ENCODE results near the gene BIN2. TPM values are rescaled to one million over a fixed set of nuclear protein-coding genes. Genes with fewer than 3 reads are reported as not detected.

BIN2 gene
- total RNA-seq, 4 donors from 2014 or later: 0.68 to 1.9 (median 1.3) TPM

GRCh38 chr12:51270067-51270950, 53.7 kb downstream of the BIN2 start, which contains the start of gene SMAGP:
Gene SMAGP, minus strand, starts transcription at chr12:51270415. Its CDS starts 1,137 bp downstream, at chr12:51269278.
- WGBS: 1% methylated on average over 34 of the region's 83 CpGs
- Histone ChIP-seq H3K27me3 (no peaks in the 10 kb centered on the region), H3K9me3 (no peaks in the 10 kb centered on the region), H3K4me1 (peaks cover 18% of the 10 kb centered on the region), H3K4me3 (peak within 1 kb of the TSS; percentile 90), H3K27ac (peak within 1 kb of the TSS; percentile 89), H3K36me3 (no peaks in the 10 kb centered on the region)
- peak in 1 of 3 donors; percentile 45 for TF ChIP-seq POLR2AphosphoS5 (IDR thresholded peaks at IDR 0.05)
- no peak for TF ChIP-seq EP300 (IDR thresholded peaks at IDR 0.05)
- peak; percentile 75 to 79 for DNase-seq (ENCODE audit: low spot score in 2 of 2)

- Histone ChIP-seq H3K36me3 (no peaks in the 10 kb centered on the region), H3K9me3 (no peaks in the 10 kb centered on the region), H3K4me3 (peak overlapping the region; percentile 90), H3K27ac (peak overlapping the region; percentile 89), H3K27me3 (no peaks in the 10 kb centered on the region), H3K4me1 (peaks cover 18% of the 10 kb centered on the region)
- peak; percentile 70 to 82 for DNase-seq (ENCODE audit: low spot score in 2 of 2)
- WGBS: 23% methylated on average over 20 of the region's 59 CpGs
- TF ChIP-seq POLR2A (IDR thresholded peaks at IDR 0.05) (no peak), CTCF (IDR thresholded peaks at IDR 0.05) (peak; percentile 21 to 41), POLR2AphosphoS5 (IDR thresholded peaks at IDR 0.05) (no peak)
These were observed 54.6 kb downstream of the BIN2 start for GRCh38 chr12:51269174-51270066.

- Histone ChIP-seq H3K36me3 (no peaks in the 10 kb centered on the region), H3K4me3 (no peak overlapping the region), H3K4me1 (peaks cover 22% of the 10 kb centered on the region), H3K9me3 (no peaks in the 10 kb centered on the region), H3K27me3 (no peaks in the 10 kb centered on the region), H3K27ac (no peak overlapping the region)
- DNase-seq (ENCODE audit: low spot score in 2 of 2): no peak
- TF ChIP-seq EP300 (IDR thresholded peaks at IDR 0.05) (no peak), POLR2A (IDR thresholded peaks at IDR 0.05) (no peak), CTCF (IDR thresholded peaks at IDR 0.05) (no peak), POLR2AphosphoS5 (IDR thresholded peaks at IDR 0.05) (no peak)
These were observed 59.0 kb downstream of the BIN2 start for GRCh38 chr12:51265024-51265423.

- Histone ChIP-seq H3K27ac (no peak overlapping the region), H3K27me3 (no peaks in the 10 kb centered on the region), H3K9me3 (no peaks in the 10 kb centered on the region), H3K36me3 (no peaks in the 10 kb centered on the region), H3K4me3 (no peak overlapping the region), H3K4me1 (peaks cover 16% of the 10 kb centered on the region)
- TF ChIP-seq POLR2A (IDR thresholded peaks at IDR 0.05) (no peak), EP300 (IDR thresholded peaks at IDR 0.05) (no peak), CTCF (IDR thresholded peaks at IDR 0.05) (no peak), POLR2AphosphoS5 (IDR thresholded peaks at IDR 0.05) (no peak)
- peak in 1 of 2 donors; percentile 25 for DNase-seq (ENCODE audit: low spot score in 2 of 2)
- WGBS: 68% methylated on average over 5 of the region's 5 CpGs
These were observed 59.7 kb downstream of the BIN2 start for GRCh38 chr12:51264297-51264696.

GRCh38 chr12:51263341-51263740, 60.6 kb downstream of the BIN2 start:
- WGBS: 93% methylated on average over 3 of the region's 3 CpGs

More at GRCh38 chr12:51263341-51263740, 60.6 kb downstream of the BIN2 start:
- H3K4me1 ChIP-seq: peaks cover 11% of the 10 kb centered on the region
- H3K27me3 ChIP-seq: no peaks in the 10 kb centered on the region
- no peak overlapping the region for H3K4me3 ChIP-seq
- no peaks in the 10 kb centered on the region for H3K36me3 ChIP-seq
- no peaks in the 10 kb centered on the region for H3K9me3 ChIP-seq
- H3K27ac ChIP-seq: no peak overlapping the region
- DNase-seq (ENCODE audit: low spot score in 2 of 2): peak in 1 of 2 donors; percentile 7
- no peak for TF ChIP-seq CTCF (IDR thresholded peaks at IDR 0.05)
- TF ChIP-seq POLR2A (IDR thresholded peaks at IDR 0.05): no peak
- no peak for TF ChIP-seq EP300 (IDR thresholded peaks at IDR 0.05)
- TF ChIP-seq POLR2AphosphoS5 (IDR thresholded peaks at IDR 0.05): no peak
